Measurements from ENCODE around the gene DPF3.

The DPF3 gene

GRCh38 chr14:72588521-72588920 lies 305.4 kb downstream of the DPF3 start:
- no peak overlapping the region for H4K8ac ChIP-seq (ENCODE audit: low read depth, low read length)
- H4K91ac ChIP-seq (ENCODE audit: low read depth, low read length, poor library complexity) = no peak overlapping the region
- H3K27me3 ChIP-seq (ENCODE audit: control insufficient read depth in 3 of 3, insufficient read depth in 3 of 3, low read depth in 1 of 3, low read length in 3 of 3) = no peaks in the 10 kb centered on the region
- H2BK5ac ChIP-seq (ENCODE audit: low read length) = no peak overlapping the region
- H3K4me2 ChIP-seq (ENCODE audit: insufficient read depth, low read length, poor library complexity, severe bottlenecking) = no peak overlapping the region
- WGBS, 2 donors (ENCODE audit: extremely low coverage in 2 of 2, insufficient read length in 2 of 2, insufficient replicate concordance in 1 of 2) = no CpG with 5 or more reads among the region's 5 CpGs
- H2BK12ac ChIP-seq (ENCODE audit: low read length) = no peak overlapping the region
- H3K9ac ChIP-seq (ENCODE audit: low read depth, low read length, poor library complexity) = no peak overlapping the region
- H2AK5ac ChIP-seq (ENCODE audit: low read depth, low read length) = no peak overlapping the region
- H3K4me3 ChIP-seq (ENCODE audit: low read length in 2 of 2) = no peak overlapping the region
- no peaks in the 10 kb centered on the region for H3K36me3 ChIP-seq (replicated peaks in 1 of 2; ENCODE audit: control insufficient read depth in 2 of 2, insufficient read depth in 2 of 2, low read length in 2 of 2)
- no peak overlapping the region for H3K27ac ChIP-seq (replicated peaks; ENCODE audit: low read length)
- no peak overlapping the region for H3K23ac ChIP-seq (ENCODE audit: low read depth, low read length, poor library complexity)
- no peaks in the 10 kb centered on the region for H3K9me3 ChIP-seq (replicated peaks in 1 of 2; ENCODE audit: control insufficient read depth in 2 of 2, insufficient read depth in 1 of 2, low read depth in 1 of 2, low read length in 2 of 2)
- no peak overlapping the region for H3K14ac ChIP-seq (ENCODE audit: low read length)
- no peaks in the 10 kb centered on the region for H3K79me1 ChIP-seq (ENCODE audit: low read depth, low read length)
- H2BK120ac ChIP-seq (ENCODE audit: low read depth, low read length) = no peak overlapping the region
- H2AFZ ChIP-seq (ENCODE audit: low read length) = no peak overlapping the region
- H3K4me1 ChIP-seq (ENCODE audit: control insufficient read depth in 2 of 2, insufficient read depth in 1 of 2, low read depth in 1 of 2, low read length in 2 of 2) = no peaks in the 10 kb centered on the region
- no peak for DNase-seq (ENCODE audit: low spot score)
- H3K4ac ChIP-seq (ENCODE audit: low read length) = no peak overlapping the region
- H3K18ac ChIP-seq (ENCODE audit: low read length) = peak overlapping the region; percentile 49
- no peak overlapping the region for H2BK15ac ChIP-seq (ENCODE audit: low read length)

- Histone ChIP-seq H3K27ac (replicated peaks; ENCODE audit: low read length) (no peak overlapping the region), H4K8ac (ENCODE audit: low read depth, low read length) (no peak overlapping the region), H3K4me1 (ENCODE audit: control insufficient read depth in 2 of 2, insufficient read depth in 1 of 2, low read depth in 1 of 2, low read length in 2 of 2) (no peaks in the 10 kb centered on the region), H2AK5ac (ENCODE audit: low read depth, low read length) (no peak overlapping the region), H3K18ac (ENCODE audit: low read length) (no peak overlapping the region), H2BK120ac (ENCODE audit: low read depth, low read length) (no peak overlapping the region), H3K9ac (ENCODE audit: low read depth, low read length, poor library complexity) (no peak overlapping the region), H2BK12ac (ENCODE audit: low read length) (no peak overlapping the region), H3K4me3 (ENCODE audit: low read length in 2 of 2) (no peak overlapping the region), H2AFZ (ENCODE audit: low read length) (no peak overlapping the region), H3K9me3 (replicated peaks in 1 of 2; ENCODE audit: control insufficient read depth in 2 of 2, insufficient read depth in 1 of 2, low read depth in 1 of 2, low read length in 2 of 2) (no peaks in the 10 kb centered on the region), H2BK5ac (ENCODE audit: low read length) (no peak overlapping the region), H3K36me3 (replicated peaks in 1 of 2; ENCODE audit: control insufficient read depth in 2 of 2, insufficient read depth in 2 of 2, low read length in 2 of 2) (no peaks in the 10 kb centered on the region), H4K91ac (ENCODE audit: low read depth, low read length, poor library complexity) (no peak overlapping the region), H3K4me2 (ENCODE audit: insufficient read depth, low read length, poor library complexity, severe bottlenecking) (no peak overlapping the region), H3K23ac (ENCODE audit: low read depth, low read length, poor library complexity) (no peak overlapping the region), H3K27me3 (ENCODE audit: control insufficient read depth in 3 of 3, insufficient read depth in 3 of 3, low read depth in 1 of 3, low read length in 3 of 3) (no peaks in the 10 kb centered on the region), H3K4ac (ENCODE audit: low read length) (no peak overlapping the region), H3K79me1 (ENCODE audit: low read depth, low read length) (no peaks in the 10 kb centered on the region), H2BK15ac (ENCODE audit: low read length) (no peak overlapping the region), H3K14ac (ENCODE audit: low read length) (no peak overlapping the region)
- WGBS, 2 donors (ENCODE audit: extremely low coverage in 2 of 2, insufficient read length in 2 of 2, insufficient replicate concordance in 1 of 2) = no CpG with 5 or more reads among the region's 5 CpGs
- DNase-seq (ENCODE audit: low spot score) = no peak
Observed at GRCh38 chr14:72583316-72584272, 310.3 kb downstream of the DPF3 start.

GRCh38 chr14:72582582-72582981 lies 311.3 kb downstream of the DPF3 start:
- no peak overlapping the region for H3K4ac ChIP-seq (ENCODE audit: low read length)
- no peak overlapping the region for H3K14ac ChIP-seq (ENCODE audit: low read length)
- H3K18ac ChIP-seq (ENCODE audit: low read length) = no peak overlapping the region
- H3K4me1 ChIP-seq (ENCODE audit: control insufficient read depth in 2 of 2, insufficient read depth in 1 of 2, low read depth in 1 of 2, low read length in 2 of 2) = no peaks in the 10 kb centered on the region
- H3K9me3 ChIP-seq (replicated peaks in 1 of 2; ENCODE audit: control insufficient read depth in 2 of 2, insufficient read depth in 1 of 2, low read depth in 1 of 2, low read length in 2 of 2) = no peaks in the 10 kb centered on the region
- H4K91ac ChIP-seq (ENCODE audit: low read depth, low read length, poor library complexity) = no peak overlapping the region
- H2BK5ac ChIP-seq (ENCODE audit: low read length) = no peak overlapping the region
- no peaks in the 10 kb centered on the region for H3K79me1 ChIP-seq (ENCODE audit: low read depth, low read length)
- no peak overlapping the region for H2AK5ac ChIP-seq (ENCODE audit: low read depth, low read length)
- H2BK15ac ChIP-seq (ENCODE audit: low read length) = no peak overlapping the region
- DNase-seq (ENCODE audit: low spot score) = no peak
- H3K4me3 ChIP-seq (ENCODE audit: low read length in 2 of 2) = no peak overlapping the region
- H3K4me2 ChIP-seq (ENCODE audit: insufficient read depth, low read length, poor library complexity, severe bottlenecking) = no peak overlapping the region
- no peak overlapping the region for H2BK12ac ChIP-seq (ENCODE audit: low read length)
- peaks cover 0 to 6% (median 0%) of the 10 kb centered on the region in 3 experiments for H3K27me3 ChIP-seq (ENCODE audit: control insufficient read depth in 3 of 3, insufficient read depth in 3 of 3, low read depth in 1 of 3, low read length in 3 of 3)
- no peak overlapping the region for H2BK120ac ChIP-seq (ENCODE audit: low read depth, low read length)
- WGBS, 2 donors (ENCODE audit: extremely low coverage in 2 of 2, insufficient read length in 2 of 2, insufficient replicate concordance in 1 of 2) = no CpG with 5 or more reads among the region's 1 CpG
- H4K8ac ChIP-seq (ENCODE audit: low read depth, low read length) = no peak overlapping the region
- no peak overlapping the region for H2AFZ ChIP-seq (ENCODE audit: low read length)
- no peak overlapping the region for H3K23ac ChIP-seq (ENCODE audit: low read depth, low read length, poor library complexity)
- no peak overlapping the region for H3K27ac ChIP-seq (replicated peaks; ENCODE audit: low read length)
- H3K36me3 ChIP-seq (replicated peaks in 1 of 2; ENCODE audit: control insufficient read depth in 2 of 2, insufficient read depth in 2 of 2, low read length in 2 of 2) = no peaks in the 10 kb centered on the region
- H3K9ac ChIP-seq (ENCODE audit: low read depth, low read length, poor library complexity) = no peak overlapping the region

- Histone ChIP-seq H3K14ac (ENCODE audit: low read length) (no peak overlapping the region), H3K27me3 (ENCODE audit: control insufficient read depth in 3 of 3, insufficient read depth in 3 of 3, low read depth in 1 of 3, low read length in 3 of 3) (peaks cover 0 to 7% (median 0%) of the 10 kb centered on the region in 3 experiments), H3K23ac (ENCODE audit: low read depth, low read length, poor library complexity) (no peak overlapping the region), H2BK12ac (ENCODE audit: low read length) (no peak overlapping the region), H3K4ac (ENCODE audit: low read length) (no peak overlapping the region), H3K9ac (ENCODE audit: low read depth, low read length, poor library complexity) (no peak overlapping the region), H3K4me1 (ENCODE audit: control insufficient read depth in 2 of 2, insufficient read depth in 1 of 2, low read depth in 1 of 2, low read length in 2 of 2) (no peaks in the 10 kb centered on the region), H2AK5ac (ENCODE audit: low read depth, low read length) (no peak overlapping the region), H4K8ac (ENCODE audit: low read depth, low read length) (no peak overlapping the region), H3K27ac (replicated peaks; ENCODE audit: low read length) (no peak overlapping the region), H3K36me3 (replicated peaks in 1 of 2; ENCODE audit: control insufficient read depth in 2 of 2, insufficient read depth in 2 of 2, low read length in 2 of 2) (no peaks in the 10 kb centered on the region), H3K18ac (ENCODE audit: low read length) (no peak overlapping the region), H2BK15ac (ENCODE audit: low read length) (no peak overlapping the region), H3K4me3 (ENCODE audit: low read length in 2 of 2) (no peak overlapping the region), H3K9me3 (replicated peaks in 1 of 2; ENCODE audit: control insufficient read depth in 2 of 2, insufficient read depth in 1 of 2, low read depth in 1 of 2, low read length in 2 of 2) (no peaks in the 10 kb centered on the region), H3K79me1 (ENCODE audit: low read depth, low read length) (no peaks in the 10 kb centered on the region), H2BK120ac (ENCODE audit: low read depth, low read length) (no peak overlapping the region), H4K91ac (ENCODE audit: low read depth, low read length, poor library complexity) (no peak overlapping the region), H3K4me2 (ENCODE audit: insufficient read depth, low read length, poor library complexity, severe bottlenecking) (no peak overlapping the region), H2AFZ (ENCODE audit: low read length) (no peak overlapping the region), H2BK5ac (ENCODE audit: low read length) (no peak overlapping the region)
- DNase-seq (ENCODE audit: low spot score) = no peak
- WGBS, 2 donors (ENCODE audit: extremely low coverage in 2 of 2, insufficient read length in 2 of 2, insufficient replicate concordance in 1 of 2) = no CpG with 5 or more reads among the region's 5 CpGs
Observed at GRCh38 chr14:72578514-72578913, 315.4 kb downstream of the DPF3 start.

All from neuronal stem cell (in vitro differentiated cells).